SH-SY5Y (cell line): ENCODE results near the gene SORBS2.

Experiments used
- GATA2 ChIP-seq: IDR thresholded peaks from 2 replicates; pipeline ENCODE4 v1.6.1; 2011; ENCODE audit warnings: mild to moderate bottlenecking, low read depth, low read length
- GATA3 ChIP-seq: IDR thresholded peaks from 2 replicates; pipeline ENCODE4 v1.6.1; 2011; ENCODE audit warnings: low read depth, mild to moderate bottlenecking, low read length, moderate library complexity

DNA sequence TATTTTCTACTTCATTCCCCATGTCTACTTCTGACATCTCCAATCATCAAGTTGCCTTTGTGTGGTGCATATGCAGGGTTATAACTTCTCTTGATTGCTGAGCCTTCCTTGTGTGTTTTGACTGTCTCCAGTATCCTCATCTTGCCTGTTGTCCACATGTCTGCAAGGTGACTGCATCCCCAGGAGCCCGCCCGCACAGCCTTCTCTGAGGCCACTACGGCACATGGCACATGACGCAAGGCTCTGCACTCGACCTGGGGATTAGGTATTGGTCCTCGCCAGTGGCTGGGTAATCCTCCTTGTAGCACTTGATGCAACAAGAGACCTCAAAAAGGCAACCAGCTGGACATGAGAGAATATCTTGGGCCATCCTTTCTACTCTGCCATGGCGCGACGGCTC is 122.6 kb downstream of the SORBS2 start:
- TF ChIP-seq GATA2, result no peak
- TF ChIP-seq GATA3, result no peak
